ENCODE measurements around the gene FNBP1. TPM values are rescaled to one million over a fixed set of nuclear protein-coding genes. Genes with fewer than 3 reads are reported as not detected.

The FNBP1 gene
- total RNA-seq, 2 donors from 2014 or later: 71.5 to 80.3 TPM

DNA sequence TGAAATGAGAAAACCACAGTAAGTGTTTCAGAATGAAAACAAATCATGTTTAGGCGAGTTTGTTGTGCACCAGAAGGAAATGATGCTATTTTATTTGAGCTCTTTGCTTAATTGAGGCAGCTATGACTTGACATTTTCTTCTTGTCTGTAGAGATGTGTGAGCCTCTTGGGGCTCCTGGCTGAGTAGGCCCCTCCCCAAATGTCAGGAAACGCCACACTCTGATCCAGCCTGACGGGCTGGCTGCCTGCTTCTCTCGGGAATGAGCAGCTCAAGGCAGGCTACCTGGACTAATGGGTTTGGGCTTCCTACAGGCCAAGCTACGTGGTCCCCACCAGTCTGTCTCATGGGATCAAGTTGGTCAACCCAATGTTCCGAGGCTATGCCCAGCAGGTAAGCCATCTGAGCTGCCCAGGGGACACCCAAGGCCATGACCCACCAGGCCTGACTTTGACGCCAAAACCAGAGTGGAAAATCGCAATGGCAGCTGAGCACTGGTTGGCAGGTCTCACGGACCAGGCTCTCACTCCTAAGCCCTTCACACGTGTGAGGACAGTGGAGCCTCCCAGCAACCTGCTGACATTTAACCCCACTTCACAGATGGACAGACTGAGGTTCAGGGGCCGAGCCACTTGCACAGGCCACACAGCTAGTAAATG is 177.9 kb downstream of the FNBP1 start:
- no peak overlapping the region for H3K27ac ChIP-seq
- H3K36me3 ChIP-seq: peaks cover 44% of the 10 kb centered on the region
- H3K4me3 ChIP-seq: no peak overlapping the region
- no peaks in the 10 kb centered on the region for H3K27me3 ChIP-seq (replicated peaks; ENCODE audit: insufficient read depth)
- H3K9me3 ChIP-seq: no peaks in the 10 kb centered on the region
- no peaks in the 10 kb centered on the region for H3K4me1 ChIP-seq (ENCODE audit: control insufficient read depth in 1 of 2, low read depth in 2 of 2)
- ATAC-seq (ENCODE audit: insufficient number of reproducible peaks, low FRiP score, low read depth): no peak
- DNase-seq (ENCODE audit: low spot score): no peak
- no peak for TF ChIP-seq CTCF (IDR thresholded peaks at IDR 0.05)

DNA sequence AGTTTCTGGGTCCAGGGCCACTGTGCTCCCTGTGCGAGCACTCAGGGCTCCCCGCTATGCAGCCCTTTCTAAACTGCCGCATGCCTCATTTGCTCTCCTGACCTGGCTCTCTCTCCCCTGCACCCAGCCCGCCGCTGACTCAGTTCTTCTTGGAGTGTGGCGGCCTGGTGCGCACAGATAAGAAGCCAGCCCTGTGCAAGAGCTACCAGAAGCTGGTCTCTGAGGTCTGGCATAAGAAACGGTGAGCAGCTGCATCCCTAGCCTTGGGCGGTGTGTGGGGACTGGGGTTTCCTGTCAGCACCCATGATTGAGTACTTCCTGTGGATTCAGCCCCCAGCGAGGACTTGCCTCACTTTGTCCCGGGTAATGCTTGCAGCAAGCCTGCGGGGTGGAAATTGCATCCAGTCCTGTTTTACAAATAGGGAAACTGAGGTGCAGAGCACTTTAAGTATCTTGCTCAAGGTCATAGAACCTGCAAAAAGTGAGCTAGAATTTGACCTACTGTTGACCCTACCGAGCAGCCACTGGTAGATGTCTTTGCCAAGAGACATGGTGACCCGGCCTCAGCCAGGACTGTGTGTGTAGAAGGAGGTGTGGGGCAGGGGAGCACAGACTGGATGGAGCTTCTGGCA is 179.8 kb downstream of the FNBP1 start:
- Histone ChIP-seq H3K4me1 (ENCODE audit: control insufficient read depth in 1 of 2, low read depth in 2 of 2) (no peaks in the 10 kb centered on the region), H3K4me3 (no peak overlapping the region), H3K36me3 (peaks cover 52% of the 10 kb centered on the region), H3K27me3 (replicated peaks; ENCODE audit: insufficient read depth) (no peaks in the 10 kb centered on the region), H3K9me3 (no peaks in the 10 kb centered on the region), H3K27ac (no peak overlapping the region)
- no peak for TF ChIP-seq CTCF (IDR thresholded peaks at IDR 0.05)
- ATAC-seq (ENCODE audit: insufficient number of reproducible peaks, low FRiP score, low read depth): no peak
- DNase-seq (ENCODE audit: low spot score): no peak

DNA sequence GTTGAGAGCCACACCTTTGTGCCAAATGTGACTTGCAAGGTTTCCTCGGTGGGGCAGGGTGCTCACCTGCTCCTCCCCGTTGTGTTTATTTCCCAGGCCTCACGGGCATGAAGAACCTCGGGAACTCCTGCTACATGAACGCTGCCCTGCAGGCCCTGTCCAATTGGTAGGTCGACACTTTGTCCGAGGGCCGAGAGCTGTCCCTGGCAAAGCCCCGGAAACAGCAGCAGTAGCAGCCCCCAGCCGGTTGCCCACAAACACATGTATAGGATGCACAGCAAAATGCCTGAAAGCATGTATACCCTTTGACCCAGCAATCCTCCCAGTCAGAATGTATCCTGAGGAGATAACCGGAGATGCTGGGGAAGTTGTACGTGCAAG is 181.6 kb downstream of the FNBP1 start:
- ATAC-seq (ENCODE audit: insufficient number of reproducible peaks, low FRiP score, low read depth) (no peak), DNase-seq (ENCODE audit: low spot score) (no peak)
- TF ChIP-seq CTCF (IDR thresholded peaks at IDR 0.05): no peak
- Histone ChIP-seq H3K9me3 (no peaks in the 10 kb centered on the region), H3K4me3 (no peak overlapping the region), H3K36me3 (peaks cover 44% of the 10 kb centered on the region), H3K4me1 (ENCODE audit: control insufficient read depth in 1 of 2, low read depth in 2 of 2) (peaks cover 2 to 14% of the 10 kb centered on the region in 2 donors), H3K27ac (no peak overlapping the region), H3K27me3 (replicated peaks; ENCODE audit: insufficient read depth) (no peaks in the 10 kb centered on the region)

GRCh38 chr9:129860653-129861446 is 182.1 kb downstream of the FNBP1 start:
- no peaks in the 10 kb centered on the region for H3K9me3 ChIP-seq
- DNase-seq (ENCODE audit: low spot score): no peak
- H3K4me1 ChIP-seq (ENCODE audit: control insufficient read depth in 1 of 2, low read depth in 2 of 2): peaks cover 7 to 20% of the 10 kb centered on the region in 2 donors
- no peak overlapping the region for H3K4me3 ChIP-seq
- no peak for ATAC-seq (ENCODE audit: insufficient number of reproducible peaks, low FRiP score, low read depth)
- H3K27ac ChIP-seq: no peak overlapping the region
- H3K36me3 ChIP-seq: peaks cover 42% of the 10 kb centered on the region
- TF ChIP-seq CTCF (IDR thresholded peaks at IDR 0.05): no peak
- no peaks in the 10 kb centered on the region for H3K27me3 ChIP-seq (replicated peaks; ENCODE audit: insufficient read depth)

Data from thoracic aorta (tissue), 2 donors.